GM18858 (cell line): ENCODE data around the gene RAB9A.
"Not testable (repeated sequence)": the region's sequence is repeated elsewhere in the genome, so short reads cannot be mapped to it uniquely, and the experiment has no call there.

ENCODE experiments used
- ATAC-seq: cut with Tn5 transposase; IDR thresholded peaks from one replicate; pipeline ENCODE4 v1.9.1; 2021; ENCODE audit not compliant: unreplicated experiment

Gene RAB9A

DNA sequence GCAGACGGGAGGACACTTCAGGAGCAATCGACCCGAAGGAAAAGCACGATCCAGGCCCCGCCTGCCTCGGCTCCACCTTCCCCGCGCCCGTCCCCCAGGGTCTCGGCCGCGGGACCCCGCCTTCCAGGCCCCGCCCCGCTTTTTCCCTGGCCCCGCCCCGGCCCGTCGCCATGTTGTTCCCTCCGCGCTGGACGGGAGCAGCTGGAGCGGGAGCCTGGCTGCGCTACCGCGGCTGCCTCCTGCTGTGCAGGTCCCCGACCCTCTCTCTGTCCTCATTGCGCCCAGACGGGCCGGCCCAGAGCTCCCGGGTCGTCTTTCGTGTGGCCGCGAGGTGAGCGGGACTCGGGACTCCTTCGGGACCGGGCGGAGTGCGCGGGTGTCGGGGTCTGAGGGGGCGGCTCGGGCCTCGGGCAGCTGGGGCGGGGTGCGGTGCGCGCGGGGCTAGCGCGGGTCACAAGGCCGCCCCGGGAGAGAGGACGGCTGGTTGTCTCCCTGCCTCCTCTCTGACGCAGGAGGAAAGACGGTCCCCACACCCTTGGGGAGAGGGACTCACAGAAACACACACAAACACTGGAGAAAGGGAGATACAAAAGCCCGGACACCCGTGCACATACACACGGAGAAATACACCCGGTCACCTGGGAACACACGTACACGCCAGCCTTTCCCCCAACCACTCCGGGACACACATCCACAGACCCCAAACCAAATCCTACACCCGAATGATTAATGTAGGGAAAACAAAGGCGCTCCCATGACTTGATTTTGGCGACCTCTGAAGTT is at the start of gene RAB9A:
Gene RAB9A, plus strand, starts transcription at position 171 of the 783 bp plus-strand sequence. CDS start 19,619 bp downstream, outside the sequence.
- peak; percentile 36 for ATAC-seq

- not testable (repeated sequence) for ATAC-seq
These were observed 47.2 kb upstream of the RAB9A start for GRCh38 chrX:13641684-13642083.

DNA sequence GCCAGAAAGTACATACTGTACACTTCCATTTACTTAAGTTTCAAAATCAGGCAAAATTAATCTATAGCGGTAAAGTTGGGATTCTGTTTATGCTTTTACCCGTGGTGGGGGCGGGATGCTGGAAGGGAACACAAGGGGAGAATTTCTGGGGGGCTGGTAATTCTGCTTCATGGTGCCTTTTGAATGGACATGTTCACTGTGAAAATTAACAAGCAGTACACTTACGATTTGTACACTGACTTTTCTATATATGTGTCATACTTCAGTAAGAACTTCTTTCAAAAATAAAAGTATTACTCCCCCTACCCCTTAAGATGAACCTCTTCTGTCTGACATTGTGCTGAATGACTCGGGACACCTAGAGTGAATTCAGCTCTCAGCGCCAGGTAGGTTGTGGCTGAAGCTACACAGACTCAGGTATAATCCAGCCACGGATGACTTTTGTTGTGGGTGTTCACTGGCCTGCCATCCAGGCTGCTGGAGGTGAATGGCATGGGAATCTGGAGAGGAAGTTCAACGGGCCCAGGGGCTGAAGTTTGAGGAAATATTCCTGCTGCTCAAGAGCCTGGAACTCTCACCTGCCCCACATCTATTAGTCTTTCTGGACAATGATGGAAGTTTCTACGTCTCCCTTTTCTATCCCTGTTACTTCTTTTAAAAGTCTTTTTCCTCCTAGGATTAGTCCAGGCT is 43.3 kb upstream of the RAB9A start:
- ATAC-seq = no peak

GRCh38 chrX:13646154-13646549 is 42.8 kb upstream of the RAB9A start:
- no peak for ATAC-seq

- no peak for ATAC-seq
These were observed 41.2 kb upstream of the RAB9A start for GRCh38 chrX:13647709-13648212.

- ATAC-seq = not testable (repeated sequence)
These were observed 40.6 kb upstream of the RAB9A start for GRCh38 chrX:13648336-13648735.

GRCh38 chrX:13649838-13650237 is 39.1 kb upstream of the RAB9A start:
- ATAC-seq = no peak

DNA sequence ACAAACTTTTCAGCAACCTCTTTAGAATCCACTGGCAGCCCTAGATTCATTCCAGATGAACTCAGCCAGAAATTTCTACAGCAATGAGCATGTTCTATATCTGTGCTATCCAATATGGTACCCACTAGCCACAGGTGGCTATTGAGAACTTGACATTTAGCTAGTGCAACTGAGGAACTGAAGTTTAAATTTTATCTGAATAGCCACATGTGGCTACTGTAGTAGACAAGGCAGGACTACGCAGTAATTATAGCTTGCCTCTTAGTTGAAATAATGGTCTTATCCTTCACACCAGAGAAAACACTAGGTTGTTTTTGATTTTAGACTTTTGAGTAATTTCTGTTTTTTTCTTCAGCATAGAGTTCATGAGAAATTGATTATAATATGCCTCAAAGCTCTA is 38.6 kb upstream of the RAB9A start:
- ATAC-seq = no peak

DNA sequence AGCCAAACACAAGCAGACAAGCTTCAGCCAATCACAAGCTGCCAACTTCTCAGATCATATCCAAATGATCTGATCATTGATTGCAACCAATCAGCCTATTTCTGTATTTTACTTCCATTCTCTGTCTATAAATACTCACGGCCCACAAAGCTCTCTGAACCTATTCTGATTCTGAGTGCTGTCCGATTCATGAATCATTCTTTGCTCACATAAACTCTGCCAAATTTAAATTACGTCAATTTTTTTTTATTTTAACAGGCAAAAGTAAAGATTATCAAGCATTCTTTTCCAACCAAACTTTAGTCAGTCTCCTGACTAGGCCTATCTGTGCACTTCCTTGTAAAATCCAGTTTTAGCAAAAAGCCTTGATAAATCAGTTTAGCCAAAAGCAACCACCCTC is 37.8 kb upstream of the RAB9A start:
- ATAC-seq = no peak

GRCh38 chrX:13652287-13652793 is 36.6 kb upstream of the RAB9A start:
- peak; percentile 2 for ATAC-seq

DNA sequence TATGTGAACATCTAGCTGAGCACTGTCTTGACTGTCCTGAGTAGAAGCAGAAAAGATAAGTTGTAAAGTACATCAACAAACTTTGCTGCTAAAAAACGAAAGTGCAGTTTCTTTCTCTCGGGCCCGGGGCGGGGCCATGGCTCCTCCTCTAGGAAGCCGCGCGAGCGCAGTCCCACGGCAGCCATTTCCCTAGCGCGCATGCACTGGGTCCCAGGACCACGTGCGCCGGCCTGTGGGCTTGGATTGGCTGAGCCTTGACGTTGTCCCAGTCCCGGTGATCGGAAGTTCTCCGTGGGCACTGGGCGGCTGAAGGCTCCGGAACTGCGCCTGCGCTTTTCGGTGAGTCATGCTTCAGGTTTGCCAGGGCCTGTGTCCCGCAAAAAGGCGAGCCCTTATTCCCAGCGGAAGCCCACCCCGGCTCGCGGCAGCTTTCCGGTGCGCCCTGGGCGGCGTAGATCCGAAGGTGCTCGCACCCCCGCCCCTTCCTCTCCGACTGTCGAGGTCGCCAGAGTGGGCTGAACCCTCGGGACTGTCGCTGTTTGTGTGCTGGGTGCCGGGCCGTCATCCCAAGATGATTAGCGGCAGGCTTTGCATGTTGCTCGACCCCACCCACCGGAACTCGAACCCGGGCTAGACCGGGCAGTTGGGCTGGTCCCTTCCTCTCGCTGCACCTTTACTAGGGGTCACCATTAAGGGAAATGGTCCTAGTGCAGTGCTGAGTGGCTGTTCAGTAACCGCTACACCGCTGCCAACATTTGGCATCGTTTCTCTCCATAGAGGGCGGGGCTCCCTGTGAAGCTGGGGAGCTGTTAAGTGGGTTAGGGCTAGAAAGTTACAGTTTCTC is 35.9 kb upstream of the RAB9A start, which contains the start of gene TCEANC:
Gene TCEANC, plus strand, starts transcription at position 292 of the 844 bp plus-strand sequence. CDS start 9,368 bp downstream, outside the sequence.
- ATAC-seq = peak; percentile 91

- ATAC-seq = no peak
These were observed 34.8 kb upstream of the RAB9A start for GRCh38 chrX:13654116-13654515.

DNA sequence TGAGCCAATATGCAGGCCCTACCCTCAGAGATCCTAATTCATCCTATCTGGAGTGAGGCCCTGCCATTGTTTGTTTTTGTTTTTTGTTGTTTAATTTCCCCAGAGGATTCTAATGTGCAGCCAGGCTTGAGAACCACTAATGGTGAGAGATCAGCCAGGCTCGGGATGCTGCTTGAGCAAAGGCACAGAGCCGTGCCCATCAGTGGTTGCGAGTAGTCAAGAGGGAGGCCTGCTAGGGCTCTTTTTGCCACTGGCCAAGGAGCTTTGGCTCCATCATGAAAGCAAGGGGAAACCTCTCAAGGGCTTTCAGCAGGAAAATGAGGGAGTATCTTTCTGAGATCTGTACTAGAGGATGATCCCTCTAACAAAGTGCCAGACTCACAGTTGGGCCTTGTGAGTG is 33.3 kb upstream of the RAB9A start:
- ATAC-seq = no peak

- ATAC-seq = no peak
These were observed 30.3 kb upstream of the RAB9A start for GRCh38 chrX:13658602-13659001.

- ATAC-seq = no peak
These were observed 29.9 kb upstream of the RAB9A start for GRCh38 chrX:13659063-13659462.

DNA sequence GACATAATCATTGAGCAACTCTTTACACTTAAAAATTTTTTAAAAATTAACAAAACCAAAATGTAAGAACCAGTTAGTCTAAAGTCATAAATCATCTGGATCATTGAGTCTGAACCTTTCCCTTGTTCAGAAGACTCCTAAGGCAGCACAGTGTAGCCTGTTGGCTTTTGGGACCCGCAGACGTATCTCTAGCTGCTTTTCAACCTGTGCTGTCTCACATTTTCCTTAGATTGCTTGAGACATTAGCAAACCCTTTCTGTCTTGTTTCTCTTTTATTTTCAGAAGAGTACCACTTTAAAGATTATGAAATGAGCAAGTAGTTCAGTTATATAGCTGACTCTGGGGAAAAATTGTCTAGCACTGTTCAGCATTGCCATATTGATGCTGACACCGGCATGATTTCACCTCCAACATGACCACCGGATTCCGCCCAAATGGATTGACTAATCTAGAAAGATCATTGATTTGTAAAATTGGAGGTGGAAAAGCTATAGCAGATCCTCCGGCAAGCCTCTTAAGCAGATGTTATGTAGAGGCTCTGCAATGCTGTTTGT is 27.1 kb upstream of the RAB9A start:
- ATAC-seq = no peak

- ATAC-seq = no peak
These were observed 26.6 kb upstream of the RAB9A start for GRCh38 chrX:13662355-13662791.

DNA sequence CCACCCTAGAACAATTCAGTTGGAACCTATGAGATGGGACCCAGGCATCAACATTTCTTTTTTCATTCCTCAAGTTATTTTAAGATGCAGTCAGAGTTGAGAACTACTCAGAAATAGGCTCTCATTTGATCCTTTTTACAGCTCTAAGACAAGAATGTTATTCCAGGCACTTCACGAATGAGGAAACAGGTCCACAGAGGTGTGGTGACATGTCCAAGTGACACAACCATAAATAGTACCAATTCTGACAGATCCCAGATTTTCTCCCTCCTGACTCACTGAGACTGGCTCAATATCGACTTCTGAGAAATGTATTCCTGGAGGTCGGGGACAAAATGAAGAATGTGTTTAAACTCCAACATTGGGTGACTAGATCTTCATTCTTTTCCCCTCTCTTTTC is 24.9 kb upstream of the RAB9A start:
- no peak for ATAC-seq

DNA sequence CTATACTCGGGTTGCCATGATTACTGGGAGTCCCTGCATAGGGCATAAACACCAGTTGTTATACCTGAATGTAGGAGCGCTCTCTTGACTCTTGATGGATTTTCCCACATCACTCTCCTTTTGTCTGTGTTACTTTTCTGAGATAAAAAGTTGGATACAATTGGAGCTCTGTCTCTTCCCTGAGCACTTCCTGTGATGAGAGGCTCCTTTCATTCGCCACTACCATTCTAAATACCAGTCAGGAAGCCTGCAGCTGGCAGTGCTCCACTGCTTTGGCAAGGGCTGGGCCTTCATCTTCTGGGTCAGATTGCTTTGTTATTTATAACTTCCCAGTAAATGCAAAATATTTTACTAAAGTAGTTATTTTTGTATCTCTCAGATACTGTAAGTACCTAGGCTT is 22.1 kb upstream of the RAB9A start:
- no peak for ATAC-seq

DNA sequence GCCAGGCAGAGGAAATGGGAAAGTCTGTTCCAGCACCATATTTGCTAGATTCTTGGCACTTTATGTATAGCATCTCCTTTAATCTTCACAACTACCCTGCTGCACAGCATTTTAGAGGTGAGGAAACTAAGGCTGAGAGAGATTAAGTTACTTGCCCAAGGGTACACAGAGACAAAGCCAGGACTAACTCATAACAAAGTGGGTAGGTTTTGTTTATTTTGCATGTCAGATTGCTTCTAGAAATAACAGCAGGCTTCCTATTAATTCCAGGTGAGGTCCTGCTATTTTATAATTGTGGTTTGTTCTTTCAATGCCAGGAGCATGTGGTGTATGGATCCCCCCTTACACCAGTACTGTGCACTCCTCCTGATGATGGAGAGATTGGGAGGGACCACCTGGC is 21.0 kb upstream of the RAB9A start:
- ATAC-seq = no peak
